Mesenteric fat pad (tissue), 1 donor: ENCODE measurements around the gene TLE4. TPM values are rescaled to one million over a fixed set of nuclear protein-coding genes. Genes with fewer than 3 reads are reported as not detected.
"Not testable (repeated sequence)": the region's sequence is repeated elsewhere in the genome, so short reads cannot be mapped to it uniquely, and the experiment has no call there.

Source experiments
- DNase-seq: peaks from one replicate; pipeline ENCODE4 v3.0.0-alpha.2; 2020; ENCODE audit warnings: low spot score
- total RNA-seq: library from RNA; stranded (reverse); fragmentation: NEBNext Ultra II Directional; extraction: Animal tissue kit (Norgen Biotek cat#: 25700); gene quantifications from one replicate; pipeline ENCODE4 v1.2.1, GENCODE V29; 2021
- donor health status: DM: yes; HTN: yes; CAD: no.

Gene TLE4
- total RNA-seq, 1 donor from 2014 or later = 25.5 TPM

GRCh38 chr9:79632705-79633104, 60.9 kb downstream of the TLE4 start:
- DNase-seq = no peak

- DNase-seq = no peak
These were observed 61.8 kb downstream of the TLE4 start for GRCh38 chr9:79633558-79633957.

- DNase-seq = no peak
These were observed 65.6 kb downstream of the TLE4 start for GRCh38 chr9:79637177-79637925.

GRCh38 chr9:79638806-79639205, 67.0 kb downstream of the TLE4 start:
- no peak for DNase-seq

- no peak for DNase-seq
These were observed 67.6 kb downstream of the TLE4 start for GRCh38 chr9:79639354-79639753.

GRCh38 chr9:79640067-79640466, 68.3 kb downstream of the TLE4 start:
- not testable (repeated sequence) for DNase-seq

- no peak for DNase-seq
These were observed 69.3 kb downstream of the TLE4 start for GRCh38 chr9:79641070-79641469.

GRCh38 chr9:79642671-79643070, 70.9 kb downstream of the TLE4 start:
- no peak for DNase-seq

- no peak for DNase-seq
These were observed 72.3 kb downstream of the TLE4 start for GRCh38 chr9:79644048-79644447.

- no peak for DNase-seq
These were observed 72.8 kb downstream of the TLE4 start for GRCh38 chr9:79644601-79645000.

GRCh38 chr9:79645110-79645509, 73.3 kb downstream of the TLE4 start:
- no peak for DNase-seq

- DNase-seq = no peak
These were observed 74.3 kb downstream of the TLE4 start for GRCh38 chr9:79646096-79646495.

GRCh38 chr9:79651251-79651795, 79.6 kb downstream of the TLE4 start:
- DNase-seq = no peak

- DNase-seq = no peak
These were observed 80.8 kb downstream of the TLE4 start for GRCh38 chr9:79652598-79652997.

GRCh38 chr9:79654591-79655382, 83.0 kb downstream of the TLE4 start:
- DNase-seq = not testable (repeated sequence)

GRCh38 chr9:79655551-79655950, 83.8 kb downstream of the TLE4 start:
- DNase-seq = no peak

- no peak for DNase-seq
These were observed 84.4 kb downstream of the TLE4 start for GRCh38 chr9:79656169-79656568.

GRCh38 chr9:79657891-79658290, 86.1 kb downstream of the TLE4 start:
- DNase-seq = no peak

GRCh38 chr9:79658926-79659325, 87.2 kb downstream of the TLE4 start:
- DNase-seq = no peak

- no peak for DNase-seq
These were observed 88.8 kb downstream of the TLE4 start for GRCh38 chr9:79660615-79661014.

GRCh38 chr9:79661279-79661678, 89.5 kb downstream of the TLE4 start:
- DNase-seq = no peak

GRCh38 chr9:79661886-79662536, 90.2 kb downstream of the TLE4 start:
- no peak for DNase-seq
